Mucosa of descending colon (tissue), 3 donors: Measurements from ENCODE around the gene RUSF1. TPM values are rescaled to one million over a fixed set of nuclear protein-coding genes. Genes with fewer than 3 reads are reported as not detected.
A peak's percentile ranks its signal among the peaks of the same experiment; 100 is the strongest.

Source experiments
- ATAC-seq: fragments of 200-7000 bp; cut with Tn5 transposase; one replicate; pipeline ENCODE4 v1.9.1; 2020; ENCODE audit warnings: mild to moderate bottlenecking, moderate library complexity
- DNase-seq, 3 donors: peaks; one replicate each; pipeline ENCODE4 v3.0.0-alpha.2; 2020
- H3K36me3 ChIP-seq: fragments of 200-600 bp; one replicate; pipeline ENCODE4 v1.8.0; 2021; ENCODE audit warnings: low read depth, mild to moderate bottlenecking
- H3K4me1 ChIP-seq: fragments of 200-600 bp; one replicate; pipeline ENCODE4 v1.8.0; 2021; ENCODE audit warnings: low read depth, mild to moderate bottlenecking
- H3K4me3 ChIP-seq: fragments of 200-600 bp; one replicate; pipeline ENCODE4 v1.8.0; 2021; ENCODE audit warnings: mild to moderate bottlenecking
- H3K9me3 ChIP-seq: fragments of 200-600 bp; one replicate; pipeline ENCODE4 v1.8.0; 2021; ENCODE audit warnings: mild to moderate bottlenecking
- intact Hi-C, 2 donors: fragments of 100-400 bp; cut with DNase I in 1 of 2; cut with micrococcal nuclease in 1 of 2; formaldehyde crosslinking; loops; one replicate each; pipeline versions ENCODE4 v1.11.0 to v1.11.1; 2022; cut with DNase I, micrococcal nuclease
- total RNA-seq, 3 donors: library from RNA; stranded (reverse); fragmentation: NEBNext Ultra II Directional in 2 of 3; extraction: Animal tissue kit (Norgen Biotek cat#: 25700) in 2 of 3; gene quantifications; one replicate each; pipeline versions ENCODE4 v1.2.1 to v1.2.4, GENCODE V29; 2021 to 2023
- TF ChIP-seq, protein P1 (sequence below): fragments of 200-600 bp; IDR thresholded peaks from one replicate; pipeline ENCODE4 v1.8.0; 2022; ENCODE audit warnings: antibody characterized with exemption, mild to moderate bottlenecking
- donor health status: DM: no; HTN: no; CAD: no; lungs with moderate emphysema.
- donor health status: DM: no; HTN: no; CAD: no.
- donor health status: DM: no; HTN: yes; CAD: no.

Gene RUSF1
- total RNA-seq, 3 donors from 2014 or later: 48.3 to 66.7 (median 51.7) TPM

DNA sequence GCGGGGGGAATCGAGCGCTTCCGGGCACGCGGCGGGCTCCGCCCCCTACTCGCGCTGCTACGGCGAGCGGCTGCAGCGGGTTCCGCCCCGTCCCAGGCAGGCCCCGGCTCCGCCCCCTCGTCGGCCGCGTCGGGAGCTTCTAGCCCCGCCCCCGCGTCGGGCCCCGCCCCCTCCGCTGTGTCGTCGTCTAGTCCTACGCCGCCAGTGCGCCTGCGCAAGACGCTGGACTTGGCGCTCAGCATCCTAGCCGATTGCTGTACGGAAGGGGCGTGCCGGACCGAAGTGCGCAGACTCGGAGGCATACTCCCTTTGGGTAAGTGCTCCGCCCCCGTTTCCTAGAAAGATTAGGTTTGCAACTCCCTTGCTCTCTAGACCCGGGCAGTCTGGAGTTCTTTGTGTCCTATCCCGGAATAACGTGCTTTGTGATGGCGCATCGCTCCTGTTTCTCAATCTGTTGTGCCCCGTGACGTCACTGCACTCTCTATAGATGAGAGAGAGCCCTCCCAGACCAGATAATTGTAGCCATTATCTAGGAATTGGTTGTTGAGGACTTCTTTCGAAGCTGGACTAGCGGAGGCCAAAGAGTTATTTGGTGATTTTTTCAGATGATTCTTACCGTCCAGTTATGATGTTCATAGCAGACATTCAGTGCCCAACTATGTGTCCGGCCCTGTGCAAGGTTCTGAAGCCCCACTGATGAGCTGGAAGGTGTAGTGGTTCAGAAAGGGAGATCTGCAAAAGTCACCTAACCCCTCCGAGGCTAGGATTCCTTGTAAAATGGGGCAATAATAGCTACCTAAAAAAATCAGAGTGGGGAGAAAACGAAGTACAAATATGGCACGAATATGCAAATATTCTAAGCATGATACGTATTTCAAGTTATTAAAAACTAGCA lies 48.3 kb downstream of the RUSF1 start:
- TF ChIP-seq, protein P1, sequence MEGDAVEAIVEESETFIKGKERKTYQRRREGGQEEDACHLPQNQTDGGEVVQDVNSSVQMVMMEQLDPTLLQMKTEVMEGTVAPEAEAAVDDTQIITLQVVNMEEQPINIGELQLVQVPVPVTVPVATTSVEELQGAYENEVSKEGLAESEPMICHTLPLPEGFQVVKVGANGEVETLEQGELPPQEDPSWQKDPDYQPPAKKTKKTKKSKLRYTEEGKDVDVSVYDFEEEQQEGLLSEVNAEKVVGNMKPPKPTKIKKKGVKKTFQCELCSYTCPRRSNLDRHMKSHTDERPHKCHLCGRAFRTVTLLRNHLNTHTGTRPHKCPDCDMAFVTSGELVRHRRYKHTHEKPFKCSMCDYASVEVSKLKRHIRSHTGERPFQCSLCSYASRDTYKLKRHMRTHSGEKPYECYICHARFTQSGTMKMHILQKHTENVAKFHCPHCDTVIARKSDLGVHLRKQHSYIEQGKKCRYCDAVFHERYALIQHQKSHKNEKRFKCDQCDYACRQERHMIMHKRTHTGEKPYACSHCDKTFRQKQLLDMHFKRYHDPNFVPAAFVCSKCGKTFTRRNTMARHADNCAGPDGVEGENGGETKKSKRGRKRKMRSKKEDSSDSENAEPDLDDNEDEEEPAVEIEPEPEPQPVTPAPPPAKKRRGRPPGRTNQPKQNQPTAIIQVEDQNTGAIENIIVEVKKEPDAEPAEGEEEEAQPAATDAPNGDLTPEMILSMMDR: no peak
- Histone ChIP-seq H3K4me1 (peaks cover 32% of the 10 kb centered on the region), H3K36me3 (no peaks in the 10 kb centered on the region), H3K9me3 (no peaks in the 10 kb centered on the region), H3K4me3 (peak overlapping the region; percentile 66)
- ATAC-seq: peak; percentile 90
- intact Hi-C loops: loop anchor here in 1 of 2 donors (5.0 kb wide), 1 partner anchor 412 kb away; the partner anchor contains the start of gene ZNF267
- DNase-seq: peak; percentile 100

DNA sequence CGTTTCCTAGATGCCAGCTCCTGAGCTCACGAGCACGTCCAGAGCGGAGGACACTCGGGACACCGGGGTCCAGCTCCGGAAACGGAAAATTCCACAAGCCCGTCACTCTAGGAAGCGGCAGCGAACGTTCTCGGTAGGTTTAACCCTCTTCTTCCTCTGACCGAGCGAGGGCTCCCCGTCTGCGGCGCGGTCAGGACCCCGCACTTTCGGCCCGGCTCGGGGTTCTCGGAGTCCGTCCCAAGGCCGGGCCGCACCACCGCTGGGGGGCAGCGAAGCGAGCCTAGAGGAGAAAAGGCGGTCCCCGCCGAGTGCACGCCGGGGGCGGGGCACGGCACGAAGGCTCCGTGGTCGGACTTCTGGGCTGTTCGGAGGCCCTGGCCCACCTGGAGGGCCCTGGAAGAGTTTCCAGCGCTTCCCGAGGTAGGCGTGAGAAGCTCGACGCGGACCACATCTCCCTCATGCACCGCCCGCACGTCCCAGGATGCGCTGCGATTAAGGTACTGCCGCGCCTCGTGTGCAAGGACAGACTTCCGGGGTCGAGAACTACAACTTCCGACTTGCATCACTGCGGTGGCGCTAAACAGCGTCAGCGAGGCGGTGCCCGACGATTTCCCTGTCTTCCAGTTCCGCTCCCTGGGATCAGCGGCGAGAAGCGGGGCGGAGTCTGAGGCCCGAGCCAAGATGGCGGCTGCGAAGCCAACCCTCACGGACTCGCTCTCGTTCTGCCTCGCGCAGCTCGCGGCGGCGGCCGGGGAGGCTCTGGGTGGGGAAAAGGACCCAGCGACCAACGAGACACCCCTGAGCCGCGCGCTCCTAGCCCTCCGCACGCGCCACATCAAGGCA lies 49.1 kb downstream of the RUSF1 start, which contains the start of gene ARMC5:
TSS of gene ARMC5 (plus strand) at position 658 of the 843 bp plus-strand sequence. CDS start at position 682, 24 bp downstream.
- intact Hi-C loops: loop anchor here in 1 of 2 donors (5.0 kb wide), 1 partner anchor 413 kb away; the partner anchor contains the start of gene ZNF267
- H3K36me3 ChIP-seq: no peaks in the 10 kb centered on the region
- TF ChIP-seq, protein P1: peak; percentile 27
- H3K4me1 ChIP-seq: peaks cover 34% of the 10 kb centered on the region
- no peaks in the 10 kb centered on the region for H3K9me3 ChIP-seq
- peak; percentile 97 to 99 (median 97) for DNase-seq
- peak; percentile 85 for ATAC-seq
- peak within 1 kb of the TSS; percentile 66 for H3K4me3 ChIP-seq

DNA sequence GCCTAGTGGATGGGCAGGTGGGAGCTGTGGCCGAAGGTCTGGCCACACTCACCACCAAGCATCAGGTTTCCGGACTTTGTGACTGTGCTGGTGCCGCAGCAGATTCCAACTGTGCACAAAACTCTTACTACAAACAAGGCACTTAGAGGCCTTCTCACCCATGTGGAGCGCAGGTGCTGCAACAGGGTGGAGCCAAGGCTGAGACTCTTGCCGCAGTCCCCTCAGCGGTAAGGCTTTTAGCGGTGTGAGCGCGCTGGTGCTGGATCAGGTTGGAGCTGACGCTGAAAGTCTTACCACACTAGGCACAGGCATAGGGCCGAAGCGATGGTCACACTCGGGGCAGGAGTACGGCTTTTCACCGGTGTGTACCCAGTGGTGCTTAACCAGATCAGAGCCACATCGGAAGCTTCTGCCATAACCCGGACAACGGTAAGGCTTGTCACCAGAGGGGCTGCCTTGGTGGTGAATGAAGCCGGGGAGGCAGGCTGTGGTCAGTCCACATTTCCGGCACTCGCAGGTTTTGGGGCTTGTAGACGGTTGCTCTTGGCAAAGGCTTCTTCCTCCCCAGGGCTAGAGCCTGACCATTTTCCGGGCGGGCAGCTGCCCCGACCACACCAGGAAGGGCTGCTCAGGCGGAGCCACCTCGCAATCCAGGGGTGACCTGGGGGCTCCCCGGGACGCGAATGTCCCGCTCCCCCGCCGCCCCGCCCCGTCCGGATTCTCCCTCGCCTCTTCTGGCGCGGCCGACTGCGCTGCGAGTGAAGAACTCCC lies 49.9 kb downstream of the RUSF1 start:
- intact Hi-C loops: loop anchor here in 1 of 2 donors (5.0 kb wide), 1 partner anchor 414 kb away; the partner anchor contains the start of gene ZNF267

DNA sequence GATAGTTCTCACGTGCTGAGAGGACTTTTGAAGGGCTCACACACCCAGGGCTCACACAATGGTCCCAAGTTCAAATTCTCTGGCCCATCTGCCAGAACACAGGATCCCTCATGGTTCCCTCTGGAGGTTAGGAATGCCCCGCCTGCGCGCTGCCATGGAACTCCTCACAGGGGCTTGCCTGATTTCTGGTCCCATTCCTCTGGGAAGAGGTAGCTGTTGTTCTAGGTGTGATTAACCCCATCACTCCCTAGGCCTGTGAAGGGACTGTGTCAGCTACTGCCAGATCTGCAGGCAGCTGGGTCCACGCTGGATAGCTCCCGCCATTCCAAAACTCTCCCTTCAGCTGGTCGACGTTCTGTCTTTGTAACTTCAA lies 51.2 kb downstream of the RUSF1 start:
- peaks cover 45% of the 10 kb centered on the region for H3K4me1 ChIP-seq
- ATAC-seq (no peak), DNase-seq (peak in 2 of 3 donors; percentile 32 to 38)
- intact Hi-C loops: loop anchor here in 1 of 2 donors (5.0 kb wide), 1 partner anchor 415 kb away; the partner anchor contains the start of gene ZNF267
- TF ChIP-seq, protein P1: no peak
- no peak overlapping the region for H3K4me3 ChIP-seq
- H3K36me3 ChIP-seq: no peaks in the 10 kb centered on the region
- no peaks in the 10 kb centered on the region for H3K9me3 ChIP-seq

More for the DNA sequence above, 49.9 kb downstream of the RUSF1 start:
- Histone ChIP-seq H3K9me3 (no peaks in the 10 kb centered on the region), H3K36me3 (no peaks in the 10 kb centered on the region), H3K4me3 (peak overlapping the region; percentile 66), H3K4me1 (peaks cover 42% of the 10 kb centered on the region)
- TF ChIP-seq, protein P1: peak; percentile 10
- DNase-seq (peak; percentile 64 to 83 (median 79)), ATAC-seq (peak; percentile 15)
